GM12891 (cell line): ENCODE data around the gene ACCSL.

ENCODE experiments used
- POLR2A ChIP-seq: IDR thresholded peaks from 2 replicates; pipeline ENCODE4 v1.6.1; 2011; ENCODE audit warnings: low read depth, low read length, control low read depth
- POLR2AphosphoS5 ChIP-seq: IDR thresholded peaks from 2 replicates; pipeline ENCODE4 v1.6.1; 2011; ENCODE audit warnings: low read depth, low read length, control low read depth
- TAF1 ChIP-seq: IDR thresholded peaks from 2 replicates; pipeline ENCODE4 v1.6.1; 2011; ENCODE audit warnings: low read depth, low read length, control low read depth

DNA sequence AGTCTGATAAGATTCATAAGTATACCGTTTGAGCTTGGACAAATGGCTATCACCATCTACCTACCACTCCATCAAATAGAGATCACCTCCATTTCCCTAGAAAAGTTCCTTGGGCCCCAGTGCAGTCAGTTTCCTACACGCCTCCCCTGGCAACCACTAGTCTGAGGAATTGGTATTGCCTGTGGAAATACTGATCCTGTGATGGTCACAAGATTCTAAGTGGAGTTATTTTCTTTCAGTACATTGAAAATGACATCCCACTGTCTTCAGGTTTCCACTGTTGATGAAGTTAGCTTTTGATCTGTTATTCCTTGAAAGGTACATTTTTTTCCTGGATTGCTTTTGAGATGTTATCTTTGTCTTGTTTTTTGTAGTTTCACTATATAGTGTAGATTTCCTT lies 4.6 kb upstream of the ACCSL start:
- TF ChIP-seq POLR2AphosphoS5 = no peak
- TF ChIP-seq POLR2A = no peak
- TF ChIP-seq TAF1 = no peak
